ENCODE results near the gene NADK. TPM values are rescaled to one million over a fixed set of nuclear protein-coding genes. Genes with fewer than 3 reads are reported as not detected.
"Not testable (repeated sequence)": the region's sequence is repeated elsewhere in the genome, so short reads cannot be mapped to it uniquely, and the experiment has no call there.

Gene NADK
- total RNA-seq, 1 donor from 2014 or later, result 84.3 TPM

DNA sequence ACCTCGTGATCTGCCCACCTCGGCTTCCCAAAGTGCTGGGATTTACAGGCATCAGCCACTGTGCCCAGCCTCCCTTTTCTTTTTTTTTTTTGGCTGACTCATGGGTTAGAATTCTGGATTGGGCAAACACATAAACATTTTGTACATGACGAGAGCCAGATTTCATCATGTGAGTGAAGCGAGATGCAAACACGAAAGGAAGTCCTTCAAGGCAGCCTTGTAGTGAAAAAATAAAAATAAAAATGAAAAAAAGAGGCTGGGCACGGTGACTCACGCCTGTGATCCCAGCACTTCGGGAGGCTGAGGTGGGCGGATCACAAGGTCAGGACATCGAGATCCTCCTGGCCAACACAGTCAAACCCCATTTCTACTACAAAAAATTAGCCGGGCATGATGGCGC is 37.3 kb downstream of the NADK start:
- not testable (repeated sequence) for H3K36me3 Mint-ChIP-seq (ENCODE audit: unreplicated experiment); H3K27me3 Mint-ChIP-seq (ENCODE audit: unreplicated experiment); H3K4me1 Mint-ChIP-seq (ENCODE audit: unreplicated experiment); H3K9me3 Mint-ChIP-seq (ENCODE audit: unreplicated experiment)
- H3K4me3 Mint-ChIP-seq (ENCODE audit: unreplicated experiment), result peak overlapping the region; percentile 18
- peak overlapping the region; percentile 89 for H3K27ac Mint-ChIP-seq (ENCODE audit: unreplicated experiment)
- peak; percentile 57 for DNase-seq (ENCODE audit: extremely low spot score, unreplicated experiment)

DNA sequence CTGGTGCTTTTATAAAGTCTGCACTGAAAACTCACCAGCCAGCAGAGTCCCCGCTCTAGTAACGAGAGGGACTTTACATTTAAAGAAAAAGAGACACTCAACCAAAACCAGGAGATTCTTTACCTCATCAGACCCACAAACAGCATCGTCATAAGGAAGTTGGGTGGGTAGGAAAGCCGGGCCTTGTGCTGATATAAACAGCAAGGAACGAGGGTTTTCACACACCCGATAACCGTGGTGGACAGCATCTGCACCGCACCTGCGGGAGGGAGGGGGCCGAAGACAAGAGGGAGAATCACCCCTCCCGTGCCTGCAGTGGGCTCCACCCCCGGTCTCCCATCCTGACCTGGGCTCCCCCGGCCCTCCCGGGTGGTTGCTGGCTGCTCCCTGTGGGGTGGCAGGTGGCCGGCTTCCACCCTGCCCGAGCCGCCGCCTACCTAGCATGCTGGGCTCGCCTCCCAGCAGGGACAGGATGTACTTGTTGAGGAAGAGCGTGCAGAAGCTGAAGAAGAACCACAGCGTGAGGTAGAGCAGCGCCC is 39.4 kb downstream of the NADK start:
- not testable (repeated sequence) for H3K27ac Mint-ChIP-seq (ENCODE audit: unreplicated experiment); H3K4me3 Mint-ChIP-seq (ENCODE audit: unreplicated experiment); H3K27me3 Mint-ChIP-seq (ENCODE audit: unreplicated experiment); H3K9me3 Mint-ChIP-seq (ENCODE audit: unreplicated experiment); H3K36me3 Mint-ChIP-seq (ENCODE audit: unreplicated experiment); DNase-seq (ENCODE audit: extremely low spot score, unreplicated experiment); H3K4me1 Mint-ChIP-seq (ENCODE audit: unreplicated experiment)

DNA sequence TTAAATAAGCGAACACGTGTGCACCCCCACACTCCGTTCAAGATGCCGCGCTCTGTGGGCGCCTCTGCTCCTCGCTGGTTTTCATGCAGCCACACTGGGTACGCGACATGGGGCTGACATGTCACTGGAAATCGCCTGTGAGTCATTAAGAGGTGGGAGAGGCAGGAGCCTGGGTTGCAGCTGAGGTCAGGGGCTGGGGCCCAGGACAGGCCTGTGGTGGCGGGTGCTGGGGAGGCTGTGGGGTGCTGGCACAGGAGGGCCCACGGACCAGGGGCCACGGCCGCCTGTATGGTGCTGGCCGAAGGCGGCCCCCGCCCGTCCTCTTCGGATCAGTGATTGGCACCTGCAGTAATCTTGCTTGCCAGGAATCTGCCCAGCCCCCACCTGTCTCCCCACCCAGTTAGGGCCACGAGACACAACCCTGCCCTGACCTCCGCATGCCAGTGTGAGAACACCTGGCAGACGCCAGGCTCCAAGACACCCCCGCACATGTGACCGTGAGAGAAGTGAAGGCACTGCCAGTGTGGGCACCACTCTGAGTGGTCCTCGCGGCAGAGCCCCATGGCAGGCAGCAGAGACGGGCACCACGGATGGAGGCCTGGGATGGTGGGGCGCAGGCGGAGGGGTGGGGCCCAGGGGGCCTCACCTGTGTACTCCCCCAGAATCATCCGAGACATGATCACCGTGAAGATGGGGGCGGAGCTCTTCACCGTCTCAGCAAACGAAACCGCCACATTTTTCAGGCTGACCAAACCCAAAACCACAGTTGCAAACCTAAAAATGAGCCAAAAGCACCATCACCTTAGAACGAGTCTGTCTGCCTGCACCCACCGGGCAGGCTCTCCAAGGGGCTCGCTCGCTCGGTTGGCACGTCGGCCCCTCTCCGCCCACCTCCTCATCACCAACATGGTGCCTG is 40.3 kb downstream of the NADK start:
- H3K27ac Mint-ChIP-seq (ENCODE audit: unreplicated experiment); H3K4me1 Mint-ChIP-seq (ENCODE audit: unreplicated experiment); H3K36me3 Mint-ChIP-seq (ENCODE audit: unreplicated experiment); H3K4me3 Mint-ChIP-seq (ENCODE audit: unreplicated experiment); H3K27me3 Mint-ChIP-seq (ENCODE audit: unreplicated experiment); H3K9me3 Mint-ChIP-seq (ENCODE audit: unreplicated experiment): not testable (repeated sequence)
- peak; percentile 83 for DNase-seq (ENCODE audit: extremely low spot score, unreplicated experiment)

DNA sequence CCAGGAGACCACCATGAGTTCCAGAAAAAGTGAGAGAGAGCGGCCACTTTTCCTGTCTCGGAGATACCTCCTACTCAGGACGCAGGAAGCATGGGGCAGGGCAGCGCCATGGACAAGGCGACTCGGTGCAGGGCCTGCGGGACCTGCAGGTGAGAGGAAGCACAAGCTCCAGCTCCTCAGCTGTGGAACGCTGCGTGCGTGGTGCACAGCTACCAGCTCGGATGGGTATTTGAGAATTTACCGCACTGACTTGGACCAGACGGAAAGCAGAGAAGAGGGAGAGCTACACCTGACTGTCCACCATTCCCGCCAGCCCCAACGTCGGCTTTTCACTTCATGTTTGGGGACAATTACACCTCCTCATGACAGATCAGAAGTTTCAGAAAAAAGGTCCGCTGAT is 45.9 kb downstream of the NADK start:
- Mint-ChIP-seq H3K27me3 (ENCODE audit: unreplicated experiment) (no peaks in the 10 kb centered on the region), H3K4me3 (ENCODE audit: unreplicated experiment) (no peak overlapping the region), H3K9me3 (ENCODE audit: unreplicated experiment) (no peaks in the 10 kb centered on the region), H3K4me1 (ENCODE audit: unreplicated experiment) (peaks cover 6% of the 10 kb centered on the region), H3K27ac (ENCODE audit: unreplicated experiment) (no peak overlapping the region), H3K36me3 (ENCODE audit: unreplicated experiment) (peaks cover 20% of the 10 kb centered on the region)
- TF ChIP-seq, protein P1, sequence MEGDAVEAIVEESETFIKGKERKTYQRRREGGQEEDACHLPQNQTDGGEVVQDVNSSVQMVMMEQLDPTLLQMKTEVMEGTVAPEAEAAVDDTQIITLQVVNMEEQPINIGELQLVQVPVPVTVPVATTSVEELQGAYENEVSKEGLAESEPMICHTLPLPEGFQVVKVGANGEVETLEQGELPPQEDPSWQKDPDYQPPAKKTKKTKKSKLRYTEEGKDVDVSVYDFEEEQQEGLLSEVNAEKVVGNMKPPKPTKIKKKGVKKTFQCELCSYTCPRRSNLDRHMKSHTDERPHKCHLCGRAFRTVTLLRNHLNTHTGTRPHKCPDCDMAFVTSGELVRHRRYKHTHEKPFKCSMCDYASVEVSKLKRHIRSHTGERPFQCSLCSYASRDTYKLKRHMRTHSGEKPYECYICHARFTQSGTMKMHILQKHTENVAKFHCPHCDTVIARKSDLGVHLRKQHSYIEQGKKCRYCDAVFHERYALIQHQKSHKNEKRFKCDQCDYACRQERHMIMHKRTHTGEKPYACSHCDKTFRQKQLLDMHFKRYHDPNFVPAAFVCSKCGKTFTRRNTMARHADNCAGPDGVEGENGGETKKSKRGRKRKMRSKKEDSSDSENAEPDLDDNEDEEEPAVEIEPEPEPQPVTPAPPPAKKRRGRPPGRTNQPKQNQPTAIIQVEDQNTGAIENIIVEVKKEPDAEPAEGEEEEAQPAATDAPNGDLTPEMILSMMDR (IDR thresholded peaks at IDR 0.05), result no peak
- DNase-seq (ENCODE audit: extremely low spot score, unreplicated experiment), result peak; percentile 65

DNA sequence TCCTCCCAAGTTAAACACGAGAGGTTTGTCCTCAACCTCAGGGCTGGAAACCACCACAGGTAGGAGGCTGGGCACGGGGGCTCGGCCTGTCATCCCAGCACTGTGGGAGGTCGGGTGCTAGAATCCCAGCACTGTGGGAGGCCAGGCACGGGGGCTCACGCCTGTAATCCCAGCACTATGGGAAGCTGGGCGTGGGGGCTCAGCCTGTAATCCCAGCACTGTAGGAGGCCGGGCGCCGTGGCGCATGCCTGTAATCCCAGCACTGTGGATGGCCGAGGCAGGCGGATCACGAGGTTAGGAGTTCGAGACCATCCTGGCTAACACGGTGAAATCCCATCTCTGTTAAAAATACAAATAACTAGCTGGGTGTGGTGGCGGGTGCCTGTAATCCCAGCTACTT is 47.4 kb downstream of the NADK start:
- H3K9me3 Mint-ChIP-seq (ENCODE audit: unreplicated experiment), result no peaks in the 10 kb centered on the region
- H3K27ac Mint-ChIP-seq (ENCODE audit: unreplicated experiment), result no peak overlapping the region
- peak; percentile 67 for DNase-seq (ENCODE audit: extremely low spot score, unreplicated experiment)
- no peak overlapping the region for H3K4me3 Mint-ChIP-seq (ENCODE audit: unreplicated experiment)
- no peaks in the 10 kb centered on the region for H3K27me3 Mint-ChIP-seq (ENCODE audit: unreplicated experiment)
- peaks cover 6% of the 10 kb centered on the region for H3K4me1 Mint-ChIP-seq (ENCODE audit: unreplicated experiment)
- H3K36me3 Mint-ChIP-seq (ENCODE audit: unreplicated experiment), result peaks cover 18% of the 10 kb centered on the region
- TF ChIP-seq, protein P1 (IDR thresholded peaks at IDR 0.05), result no peak

DNA sequence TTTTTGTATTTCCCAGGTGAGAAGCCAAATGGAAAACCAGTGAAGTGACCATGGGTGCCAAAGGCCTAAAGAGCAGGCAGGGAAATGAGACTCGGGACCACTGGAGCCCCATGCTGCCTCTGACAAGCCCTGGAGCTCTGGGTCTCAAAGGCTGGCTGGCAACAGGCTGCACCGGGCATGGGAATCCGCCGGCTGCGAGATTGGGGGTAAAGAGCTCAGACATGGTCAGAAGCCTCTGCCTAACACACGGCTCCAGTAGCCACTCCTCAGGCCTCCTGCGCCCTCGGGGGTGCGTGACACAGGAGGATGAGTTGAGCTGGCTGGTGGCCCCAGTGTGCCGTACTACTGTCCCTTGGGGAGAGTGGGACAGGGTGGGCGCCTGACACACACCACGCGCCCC is 48.0 kb downstream of the NADK start:
- not testable (repeated sequence) for DNase-seq (ENCODE audit: extremely low spot score, unreplicated experiment); H3K27ac Mint-ChIP-seq (ENCODE audit: unreplicated experiment); H3K4me1 Mint-ChIP-seq (ENCODE audit: unreplicated experiment); H3K4me3 Mint-ChIP-seq (ENCODE audit: unreplicated experiment); H3K27me3 Mint-ChIP-seq (ENCODE audit: unreplicated experiment); H3K9me3 Mint-ChIP-seq (ENCODE audit: unreplicated experiment)
- peaks cover 16% of the 10 kb centered on the region for H3K36me3 Mint-ChIP-seq (ENCODE audit: unreplicated experiment)

DNA sequence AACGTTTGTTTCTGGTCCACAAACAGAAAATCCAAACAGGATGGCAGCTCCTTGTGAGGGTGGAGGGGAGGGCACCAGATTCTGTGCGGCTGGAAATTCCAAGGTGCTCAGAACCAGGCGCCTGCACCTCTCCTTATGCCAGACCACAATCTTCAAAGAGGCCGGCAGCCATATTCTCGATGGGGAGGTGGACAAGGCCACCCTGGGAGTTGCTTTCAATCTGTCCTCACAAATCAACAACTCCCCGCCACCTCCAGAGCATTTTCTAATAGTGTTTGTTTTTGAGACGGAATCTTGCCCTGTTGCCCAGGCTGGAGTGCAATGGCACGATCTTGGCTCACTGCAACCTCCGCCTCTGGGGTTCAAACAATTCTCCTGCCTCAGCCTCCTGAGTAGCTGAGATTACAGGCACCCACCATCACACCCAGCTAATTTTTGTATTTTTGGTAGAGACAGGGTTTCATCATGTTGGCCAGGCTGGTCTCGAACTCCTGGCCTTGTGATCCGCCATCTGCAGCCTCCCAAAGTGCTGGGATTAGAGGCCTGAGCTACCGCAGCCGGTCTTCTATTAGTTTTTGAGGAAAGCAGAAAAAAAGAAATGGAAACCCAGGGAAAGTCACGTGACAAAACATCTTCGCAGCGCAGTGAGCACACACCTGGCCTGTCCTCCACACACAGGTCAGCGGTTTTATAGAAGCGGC is 49.0 kb downstream of the NADK start:
- Mint-ChIP-seq H3K36me3 (ENCODE audit: unreplicated experiment) (peaks cover 16% of the 10 kb centered on the region), H3K27ac (ENCODE audit: unreplicated experiment) (peak overlapping the region; percentile 83)
- H3K27me3 Mint-ChIP-seq (ENCODE audit: unreplicated experiment); H3K4me1 Mint-ChIP-seq (ENCODE audit: unreplicated experiment); H3K4me3 Mint-ChIP-seq (ENCODE audit: unreplicated experiment); H3K9me3 Mint-ChIP-seq (ENCODE audit: unreplicated experiment); DNase-seq (ENCODE audit: extremely low spot score, unreplicated experiment): not testable (repeated sequence)

DNA sequence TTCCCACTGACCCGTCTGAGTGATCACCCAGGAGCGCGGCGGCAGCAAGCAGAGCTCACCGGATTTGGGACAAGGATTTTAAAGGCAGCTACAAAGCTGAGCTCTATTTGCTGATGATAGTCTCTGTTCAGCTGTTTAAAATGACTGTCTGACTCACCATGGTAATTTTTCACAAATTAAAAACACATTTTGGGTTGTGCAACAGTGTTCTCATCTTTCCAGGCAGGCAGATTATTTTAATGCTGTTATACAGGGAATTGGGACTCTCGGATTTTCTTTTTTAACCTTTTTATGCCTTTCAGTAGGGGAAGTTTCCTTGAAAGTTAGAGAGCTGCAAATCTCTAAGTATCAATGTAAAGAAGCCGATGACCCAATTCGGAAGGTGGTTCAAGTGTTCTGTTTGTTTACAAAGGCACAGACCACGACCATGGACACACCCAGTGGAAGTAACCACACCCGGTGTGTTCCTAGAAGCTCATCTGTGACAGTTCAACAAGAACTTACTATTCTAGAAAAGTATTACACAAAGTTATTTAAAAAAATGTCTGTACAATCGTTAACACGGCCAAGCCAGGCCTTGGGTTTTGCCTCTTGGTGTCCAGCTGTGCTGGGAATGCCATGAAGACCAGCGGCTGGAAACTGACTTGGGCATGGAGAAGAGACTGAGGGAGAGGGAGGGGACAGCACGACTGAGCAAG is 49.8 kb downstream of the NADK start:
- H3K9me3 Mint-ChIP-seq (ENCODE audit: unreplicated experiment), result not testable (repeated sequence)

DNA sequence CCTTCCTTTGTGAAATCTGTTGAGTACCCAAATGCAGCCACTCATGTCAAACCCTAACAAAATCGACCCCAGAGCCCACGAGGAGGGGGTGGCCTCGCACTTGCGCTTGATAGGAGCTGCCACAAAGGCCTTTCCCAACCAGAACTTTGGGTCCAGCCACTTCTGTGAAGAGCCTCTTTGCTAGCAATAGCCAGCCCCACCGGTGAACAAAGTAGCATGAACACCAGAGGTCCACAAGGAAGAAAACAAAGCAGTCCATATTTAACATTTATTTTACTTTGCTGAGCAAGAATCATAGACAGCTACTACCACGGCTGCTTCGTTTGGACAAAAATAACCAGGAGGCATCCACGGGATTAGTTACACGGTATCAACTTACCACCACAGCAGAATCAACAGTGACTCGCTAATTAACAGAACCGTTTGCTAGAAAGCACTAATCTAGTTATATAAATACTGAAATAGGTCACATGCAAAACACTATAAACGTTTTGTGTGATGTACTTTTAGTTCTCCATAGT is 51.1 kb downstream of the NADK start:
- not testable (repeated sequence) for H3K36me3 Mint-ChIP-seq (ENCODE audit: unreplicated experiment); H3K4me1 Mint-ChIP-seq (ENCODE audit: unreplicated experiment); H3K4me3 Mint-ChIP-seq (ENCODE audit: unreplicated experiment); H3K9me3 Mint-ChIP-seq (ENCODE audit: unreplicated experiment); H3K27me3 Mint-ChIP-seq (ENCODE audit: unreplicated experiment); DNase-seq (ENCODE audit: extremely low spot score, unreplicated experiment)
- H3K27ac Mint-ChIP-seq (ENCODE audit: unreplicated experiment), result peak overlapping the region; percentile 60

More for the DNA sequence above, 49.8 kb downstream of the NADK start:
- not testable (repeated sequence) for DNase-seq (ENCODE audit: extremely low spot score, unreplicated experiment); H3K4me1 Mint-ChIP-seq (ENCODE audit: unreplicated experiment); H3K27me3 Mint-ChIP-seq (ENCODE audit: unreplicated experiment); H3K4me3 Mint-ChIP-seq (ENCODE audit: unreplicated experiment)
- peak overlapping the region; percentile 83 for H3K27ac Mint-ChIP-seq (ENCODE audit: unreplicated experiment)
- peaks cover 13% of the 10 kb centered on the region for H3K36me3 Mint-ChIP-seq (ENCODE audit: unreplicated experiment)
